ENCODE data around the gene HMCES.
A peak's percentile ranks its signal among the peaks of the same experiment; 100 is the strongest.

HMCES gene

GRCh38 chr3:129312021-129312639 lies 33.5 kb downstream of the HMCES start:
- no peak for TF ChIP-seq CTCF (conservative IDR thresholded peaks at IDR 0.05; ENCODE audit: low read depth, low read length)
- no peak for DNase-seq (ENCODE audit: low read depth)
- no peak overlapping the region for H3K4me3 ChIP-seq (ENCODE audit: low read depth, low read length)

DNA sequence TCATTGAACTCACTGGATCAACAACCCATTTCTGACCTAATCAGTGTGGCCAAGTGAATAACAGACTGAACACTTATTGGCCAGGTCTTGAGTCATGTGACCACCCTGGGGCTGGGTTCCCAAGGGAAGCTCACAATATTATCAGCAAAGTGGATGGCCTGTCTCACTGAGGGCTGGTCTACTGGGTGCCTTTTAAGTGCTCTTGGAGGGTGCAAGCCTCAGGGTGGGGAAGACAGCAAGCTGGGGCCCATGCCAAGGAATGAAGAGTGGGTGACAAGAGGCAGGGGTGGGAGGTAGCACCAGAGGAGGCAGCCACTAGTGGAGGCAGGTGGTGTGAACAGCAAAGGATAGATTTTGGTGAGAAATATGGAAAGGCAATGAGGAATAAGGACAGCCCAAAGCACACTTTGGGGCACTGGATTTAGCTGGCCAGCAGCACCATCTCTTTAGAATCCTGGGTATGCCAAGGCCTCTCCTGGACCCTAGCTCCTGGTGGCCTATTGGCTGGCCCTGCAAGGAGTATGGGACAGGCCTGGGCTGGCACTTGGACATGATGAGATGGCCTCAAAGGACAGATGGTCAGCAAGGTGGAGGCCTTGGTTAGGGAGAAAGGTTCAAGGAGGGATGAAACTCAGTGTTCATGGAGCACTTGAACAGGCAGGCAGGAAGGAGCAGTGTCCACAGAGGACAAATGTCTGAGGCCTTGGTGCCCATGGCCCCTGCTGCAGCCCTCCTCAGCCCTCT lies 34.2 kb downstream of the HMCES start:
- TF ChIP-seq CTCF (conservative IDR thresholded peaks at IDR 0.05; ENCODE audit: low read depth, low read length), result no peak
- H3K4me3 ChIP-seq (ENCODE audit: low read depth, low read length), result no peak overlapping the region
- DNase-seq (ENCODE audit: low read depth), result peak; percentile 14

DNA sequence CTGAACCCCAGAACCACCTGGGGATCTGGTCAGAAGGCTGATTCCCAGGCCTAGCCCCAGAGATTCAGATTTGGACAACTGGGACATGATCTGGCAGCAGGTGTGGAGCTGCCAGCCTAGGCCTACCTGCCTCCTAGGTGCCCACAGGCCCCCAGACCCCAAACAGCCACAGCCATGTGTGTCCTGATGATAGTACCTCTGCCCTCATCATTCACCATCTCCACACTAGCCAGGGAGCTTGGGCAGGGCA lies 34.7 kb downstream of the HMCES start:
- TF ChIP-seq CTCF (conservative IDR thresholded peaks at IDR 0.05; ENCODE audit: low read depth, low read length), result no peak
- DNase-seq (ENCODE audit: low read depth), result peak; percentile 22
- no peak overlapping the region for H3K4me3 ChIP-seq (ENCODE audit: low read depth, low read length)

DNA sequence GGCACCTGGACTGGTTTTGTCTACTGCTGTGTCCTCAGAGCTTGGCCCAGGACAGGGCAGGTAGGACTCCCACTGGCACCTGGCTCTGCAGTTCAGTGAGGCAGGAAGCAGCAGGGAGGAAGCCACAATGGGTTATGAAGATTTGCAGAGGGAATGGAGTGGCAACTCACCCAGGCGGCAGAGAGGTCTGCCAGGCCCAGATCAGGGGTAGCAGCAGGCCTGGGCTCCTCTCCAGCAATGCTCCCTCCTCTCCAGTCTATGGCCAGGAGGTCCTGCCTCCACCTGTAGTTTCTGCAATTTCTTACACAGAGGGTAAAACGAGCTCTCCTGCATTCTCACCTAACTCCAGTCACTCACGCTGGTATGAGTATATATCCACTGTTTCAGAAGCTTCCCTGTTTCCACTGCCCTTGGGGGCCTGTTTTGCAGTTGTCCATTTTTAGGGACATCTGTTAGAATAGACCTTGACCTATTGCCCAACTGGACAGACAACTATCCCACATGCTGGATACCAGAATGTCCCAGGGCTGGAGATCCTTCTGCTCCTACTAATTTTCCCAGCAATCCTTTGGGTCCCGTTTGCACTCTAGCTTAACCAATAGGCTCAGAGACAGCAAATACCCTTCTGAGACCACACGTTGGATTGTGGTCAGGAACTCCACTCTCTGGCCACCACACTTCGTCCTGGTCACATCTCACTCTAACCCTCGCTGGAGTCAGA lies 35.2 kb downstream of the HMCES start:
- no peak for TF ChIP-seq CTCF (conservative IDR thresholded peaks at IDR 0.05; ENCODE audit: low read depth, low read length)
- DNase-seq (ENCODE audit: low read depth), result peak; percentile 46
- peak overlapping the region; percentile 81 for H3K4me3 ChIP-seq (ENCODE audit: low read depth, low read length)

- no peak for TF ChIP-seq CTCF (conservative IDR thresholded peaks at IDR 0.05; ENCODE audit: low read depth, low read length)
- H3K4me3 ChIP-seq (ENCODE audit: low read depth, low read length), result peak overlapping the region; percentile 81
- DNase-seq (ENCODE audit: low read depth), result peak; percentile 89
Observed at GRCh38 chr3:129314386-129315222, 35.9 kb downstream of the HMCES start.

- peak overlapping the region; percentile 81 for H3K4me3 ChIP-seq (ENCODE audit: low read depth, low read length)
- TF ChIP-seq CTCF (conservative IDR thresholded peaks at IDR 0.05; ENCODE audit: low read depth, low read length), result no peak
- DNase-seq (ENCODE audit: low read depth), result peak; percentile 46
Observed at GRCh38 chr3:129315223-129315997, 36.7 kb downstream of the HMCES start.

Data from choroid plexus epithelial cell (primary cell).